NB4 (cell line): ENCODE results near the gene NABP2.
A peak's percentile ranks its signal among the peaks of the same experiment; 100 is the strongest.

Experiments used
- DNase-seq: peaks from one replicate; pipeline ENCODE4 v3.0.0; 2010; ENCODE audit warnings: low read depth
- H3K4me3 ChIP-seq: one replicate; pipeline ENCODE4 v1.5.1; 2011; ENCODE audit warnings: mild to moderate bottlenecking, low read depth, low read length, moderate library complexity
- MYC ChIP-seq: IDR thresholded peaks from 2 replicates; pipeline ENCODE4 v1.6.1; 2011; ENCODE audit warnings: low read depth, low read length
- POLR2A ChIP-seq: IDR thresholded peaks from 2 replicates; pipeline ENCODE4 v1.6.1; 2011; ENCODE audit warnings: mild to moderate bottlenecking; ENCODE audit not compliant: insufficient read length; ENCODE audit errors: extremely low read depth
- TF ChIP-seq, protein P1 (sequence below): IDR thresholded peaks from 2 replicates; pipeline ENCODE4 v1.6.1; 2011; ENCODE audit warnings: low read depth, low read length
- TF ChIP-seq, protein P2 (sequence below): IDR thresholded peaks from one replicate; pipeline ENCODE4 v1.5.1; 2012; ENCODE audit warnings: low read depth, low read length

The NABP2 gene

DNA sequence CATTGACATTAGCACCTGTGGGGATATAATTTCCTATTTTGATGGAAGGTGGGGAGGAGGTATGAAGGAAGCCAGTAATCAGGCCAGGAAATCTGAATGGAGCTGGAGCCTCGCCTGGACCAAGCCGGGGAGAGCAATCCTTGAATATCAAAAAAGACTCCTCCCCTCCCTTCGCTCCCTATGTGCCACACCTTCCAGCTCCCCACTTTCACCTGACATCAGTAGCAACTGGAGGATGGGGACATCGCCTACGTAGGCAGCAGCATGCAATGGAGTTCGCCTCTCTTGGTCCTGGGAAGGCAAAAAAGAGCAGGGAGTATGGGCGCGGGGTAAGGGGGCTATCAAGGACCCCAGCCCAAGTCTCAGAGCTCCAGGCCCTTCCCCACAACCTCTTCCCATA is 32.9 kb downstream of the NABP2 start:
- DNase-seq, result no peak
- TF ChIP-seq, protein P1, sequence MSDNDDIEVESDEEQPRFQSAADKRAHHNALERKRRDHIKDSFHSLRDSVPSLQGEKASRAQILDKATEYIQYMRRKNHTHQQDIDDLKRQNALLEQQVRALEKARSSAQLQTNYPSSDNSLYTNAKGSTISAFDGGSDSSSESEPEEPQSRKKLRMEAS, result no peak
- no peak for TF ChIP-seq MYC
- no peak for TF ChIP-seq POLR2A
- TF ChIP-seq, protein P2, sequence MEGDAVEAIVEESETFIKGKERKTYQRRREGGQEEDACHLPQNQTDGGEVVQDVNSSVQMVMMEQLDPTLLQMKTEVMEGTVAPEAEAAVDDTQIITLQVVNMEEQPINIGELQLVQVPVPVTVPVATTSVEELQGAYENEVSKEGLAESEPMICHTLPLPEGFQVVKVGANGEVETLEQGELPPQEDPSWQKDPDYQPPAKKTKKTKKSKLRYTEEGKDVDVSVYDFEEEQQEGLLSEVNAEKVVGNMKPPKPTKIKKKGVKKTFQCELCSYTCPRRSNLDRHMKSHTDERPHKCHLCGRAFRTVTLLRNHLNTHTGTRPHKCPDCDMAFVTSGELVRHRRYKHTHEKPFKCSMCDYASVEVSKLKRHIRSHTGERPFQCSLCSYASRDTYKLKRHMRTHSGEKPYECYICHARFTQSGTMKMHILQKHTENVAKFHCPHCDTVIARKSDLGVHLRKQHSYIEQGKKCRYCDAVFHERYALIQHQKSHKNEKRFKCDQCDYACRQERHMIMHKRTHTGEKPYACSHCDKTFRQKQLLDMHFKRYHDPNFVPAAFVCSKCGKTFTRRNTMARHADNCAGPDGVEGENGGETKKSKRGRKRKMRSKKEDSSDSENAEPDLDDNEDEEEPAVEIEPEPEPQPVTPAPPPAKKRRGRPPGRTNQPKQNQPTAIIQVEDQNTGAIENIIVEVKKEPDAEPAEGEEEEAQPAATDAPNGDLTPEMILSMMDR, result no peak
- peak overlapping the region; percentile 76 for H3K4me3 ChIP-seq

- no peak for TF ChIP-seq POLR2A
- TF ChIP-seq, protein P2, result no peak
- TF ChIP-seq MYC, result no peak
- TF ChIP-seq, protein P1, result no peak
- no peak for DNase-seq
- H3K4me3 ChIP-seq, result peak overlapping the region; percentile 76
Measured at GRCh38 chr12:56257491-56258067, 33.4 kb downstream of the NABP2 start.

DNA sequence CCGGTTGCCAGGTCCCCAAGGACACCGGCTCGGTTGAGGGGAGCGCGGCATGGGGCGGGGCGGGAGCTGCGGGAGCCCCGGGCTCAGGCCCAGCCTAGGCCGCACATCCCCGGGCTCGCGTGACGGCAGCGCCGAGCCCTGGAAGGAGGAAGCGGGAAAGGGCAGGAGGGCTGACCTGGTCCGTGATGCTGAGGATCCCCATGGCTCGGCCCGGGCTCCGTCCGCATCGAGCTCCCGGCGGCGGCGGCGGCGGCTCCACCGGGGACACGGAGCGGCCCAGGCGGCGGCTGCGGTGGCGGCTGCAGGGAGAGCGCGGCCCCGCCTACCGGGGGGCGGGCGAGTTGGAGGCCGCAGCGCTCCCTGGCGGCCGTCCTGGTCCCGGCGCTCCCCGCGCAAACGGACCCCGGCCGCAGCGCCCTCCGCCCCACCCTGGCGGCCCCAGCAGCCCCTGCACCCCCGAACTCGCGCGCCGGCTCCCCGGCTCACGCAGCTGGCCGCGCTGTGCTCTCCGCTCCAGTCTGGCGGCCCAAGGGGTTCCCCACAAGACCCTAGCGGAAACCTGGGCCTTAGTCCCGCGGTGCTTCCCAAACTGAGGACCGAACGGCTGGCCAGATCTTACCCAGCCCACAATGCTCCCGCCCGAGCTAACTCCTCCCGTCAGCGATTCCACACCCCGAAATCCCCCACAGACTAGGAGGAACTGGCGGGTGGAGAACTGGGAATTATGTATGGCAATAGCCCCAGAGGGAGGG is 34.1 kb downstream of the NABP2 start, which contains the start of gene ANKRD52:
Gene ANKRD52, minus strand, starts transcription at position 317 of the 752 bp plus-strand sequence. Its CDS starts 115 bp downstream, at position 202.
- H3K4me3 ChIP-seq, result peak within 1 kb of the TSS; percentile 77
- peak; percentile 21; the same call in 1 of the 2 replicates for TF ChIP-seq MYC
- TF ChIP-seq, protein P1, result peak; percentile 30; the same call in 1 of the 2 replicates
- TF ChIP-seq, protein P2, result peak; percentile 36
- peak; percentile 13 for TF ChIP-seq POLR2A
- DNase-seq, result peak; percentile 85

- H3K4me3 ChIP-seq, result peak overlapping the region; percentile 77
- no peak for DNase-seq
- TF ChIP-seq, protein P1, result no peak
- TF ChIP-seq MYC, result no peak
- TF ChIP-seq, protein P2, result no peak
- no peak for TF ChIP-seq POLR2A
Measured at GRCh38 chr12:56258820-56259183, 34.7 kb downstream of the NABP2 start.

DNA sequence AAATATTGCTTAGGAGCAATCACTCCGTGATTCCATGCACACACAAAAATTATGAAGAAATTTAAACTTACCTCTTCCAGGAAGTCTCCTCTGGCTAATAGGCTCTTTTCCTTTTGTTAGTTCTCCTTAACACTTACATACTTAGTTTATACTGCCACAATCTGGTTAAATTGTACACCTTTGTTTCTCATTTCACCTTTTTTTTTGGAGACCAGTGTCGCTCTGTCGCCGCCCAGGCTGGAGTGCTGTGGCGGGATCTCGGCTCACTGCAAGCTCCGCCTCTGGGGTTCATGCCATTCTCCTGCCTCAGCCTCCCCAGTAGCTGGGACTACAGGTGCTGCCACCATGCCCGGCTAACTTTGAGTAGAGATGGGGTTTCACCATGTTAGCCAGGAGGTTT is 36.2 kb downstream of the NABP2 start:
- H3K4me3 ChIP-seq, result no peak overlapping the region
- TF ChIP-seq, protein P1, result no peak
- TF ChIP-seq, protein P2, result no peak
- no peak for TF ChIP-seq POLR2A
- TF ChIP-seq MYC, result no peak
- no peak for DNase-seq
